ENCODE results near the gene TBRG1.
A peak's percentile ranks its signal among the peaks of the same experiment; 100 is the strongest.

The TBRG1 gene

GRCh38 chr11:124676386-124676785 lies 53.7 kb downstream of the TBRG1 start:
- TF ChIP-seq CTCF (conservative IDR thresholded peaks at IDR 0.05; ENCODE audit: low read length) = no peak
- no peak overlapping the region for H3K4me3 ChIP-seq (ENCODE audit: low read length)
- peak; percentile 55 for DNase-seq (ENCODE audit: low read depth)

- no peak for DNase-seq (ENCODE audit: low read depth)
- TF ChIP-seq CTCF (conservative IDR thresholded peaks at IDR 0.05; ENCODE audit: low read length) = no peak
- H3K4me3 ChIP-seq (ENCODE audit: low read length) = no peak overlapping the region
Observed at GRCh38 chr11:124678416-124678815, 55.8 kb downstream of the TBRG1 start.

- no peak overlapping the region for H3K4me3 ChIP-seq (ENCODE audit: low read length)
- no peak for TF ChIP-seq CTCF (conservative IDR thresholded peaks at IDR 0.05; ENCODE audit: low read length)
- no peak for DNase-seq (ENCODE audit: low read depth)
Observed at GRCh38 chr11:124681421-124681820, 58.8 kb downstream of the TBRG1 start.

- TF ChIP-seq CTCF (conservative IDR thresholded peaks at IDR 0.05; ENCODE audit: low read length) = no peak
Observed at GRCh38 chr11:124682443-124682842, 59.8 kb downstream of the TBRG1 start.

More at GRCh38 chr11:124682443-124682842, 59.8 kb downstream of the TBRG1 start:
- no peak for DNase-seq (ENCODE audit: low read depth)
- no peak overlapping the region for H3K4me3 ChIP-seq (ENCODE audit: low read length)

Measured in AG10803 (cell line).